NCI-H510A treated with DMSO at 0.1 percent for 48 hours (cell line): ENCODE measurements around the gene PFDN5.

Experiments used
- DNase-seq: peaks from one replicate; lab custom pipeline; 2025; lab: John Stamatoyannopoulos, UW

PFDN5 gene

DNA sequence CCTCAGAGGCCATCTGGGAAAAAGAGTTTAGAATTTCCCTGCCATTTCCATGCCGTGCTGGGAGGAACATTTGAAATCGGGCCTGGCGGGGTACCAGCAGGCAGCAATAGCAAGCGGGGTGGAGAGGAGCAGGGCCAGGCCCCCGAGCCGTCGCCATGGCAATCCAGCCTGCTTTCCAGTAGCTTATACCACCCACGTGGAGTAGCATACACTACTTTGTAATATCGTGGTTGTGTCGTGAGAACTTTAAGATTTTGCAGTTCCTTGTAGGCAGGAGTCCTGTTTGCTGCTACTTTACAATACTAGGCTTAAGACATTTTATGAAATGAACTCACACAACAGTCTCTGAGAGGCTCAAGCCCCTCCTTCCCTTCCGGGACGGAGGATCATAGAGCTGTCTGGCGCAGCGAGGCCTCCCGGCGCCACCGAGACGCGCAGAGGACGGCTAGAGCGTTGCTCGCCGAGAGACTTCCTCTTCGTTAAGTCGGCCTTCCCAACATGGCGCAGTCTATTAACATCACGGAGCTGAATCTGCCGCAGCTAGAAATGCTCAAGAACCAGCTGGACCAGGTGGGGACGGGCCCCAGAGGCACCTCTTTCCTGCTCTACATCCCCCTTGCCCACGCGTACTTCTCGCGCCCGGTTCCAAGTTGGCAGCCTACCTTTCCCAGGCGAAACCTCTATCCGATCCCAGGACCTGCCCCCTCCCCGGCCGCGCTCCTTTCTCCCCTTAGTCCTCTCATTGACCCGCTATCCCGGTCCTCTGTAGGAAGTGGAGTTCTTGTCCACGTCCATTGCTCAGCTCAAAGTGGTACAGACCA, at the start of gene PFDN5:
PFDN5 (plus strand) TSS at position 473 of the 821 bp plus-strand sequence; CDS start at position 499, 26 bp downstream.
- peak; percentile 72 for DNase-seq

DNA sequence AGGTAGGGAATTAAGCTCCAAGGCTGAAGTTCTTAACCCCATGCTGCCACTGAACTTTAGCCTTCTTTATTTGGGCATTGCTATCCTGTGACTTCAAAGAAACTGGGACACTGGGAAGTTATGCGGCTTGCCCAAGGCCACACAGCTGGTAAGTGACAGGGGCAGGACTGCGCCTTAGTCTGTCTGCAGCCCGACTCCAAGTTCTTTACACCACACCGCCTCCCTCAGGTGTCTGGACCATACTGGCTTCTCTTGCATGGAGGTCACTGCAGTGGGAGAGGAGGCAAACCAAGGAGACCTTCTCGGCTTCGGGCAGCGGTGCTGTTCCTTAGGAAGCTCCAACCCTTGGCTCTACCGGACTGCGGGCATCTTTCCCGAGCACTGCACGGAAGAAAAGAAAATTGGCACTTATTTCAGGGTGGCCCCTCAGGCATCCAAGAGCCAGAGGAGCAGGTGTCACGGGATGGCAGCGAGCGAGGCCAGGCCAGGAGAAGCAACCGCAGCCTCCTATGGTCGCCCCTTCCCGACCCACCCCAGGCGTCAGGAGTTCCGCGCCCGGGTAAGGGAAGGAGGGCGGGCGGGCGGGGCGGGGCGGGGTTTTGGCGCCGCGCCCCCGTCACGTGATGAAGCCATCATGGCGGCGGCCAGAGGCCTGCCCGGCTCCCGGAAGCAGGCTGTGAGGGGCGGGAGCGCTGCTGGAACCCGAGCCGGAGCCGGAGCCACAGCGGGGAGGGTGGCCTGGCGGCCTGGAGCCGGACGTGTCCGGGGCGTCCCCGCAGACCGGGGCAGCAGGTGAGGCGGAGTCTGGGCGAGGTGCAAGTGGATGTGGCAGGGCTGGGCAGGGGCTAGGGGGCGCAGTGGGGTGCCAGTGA, 43.6 kb upstream of the PFDN5 start:
- DNase-seq, result peak; percentile 68

DNA sequence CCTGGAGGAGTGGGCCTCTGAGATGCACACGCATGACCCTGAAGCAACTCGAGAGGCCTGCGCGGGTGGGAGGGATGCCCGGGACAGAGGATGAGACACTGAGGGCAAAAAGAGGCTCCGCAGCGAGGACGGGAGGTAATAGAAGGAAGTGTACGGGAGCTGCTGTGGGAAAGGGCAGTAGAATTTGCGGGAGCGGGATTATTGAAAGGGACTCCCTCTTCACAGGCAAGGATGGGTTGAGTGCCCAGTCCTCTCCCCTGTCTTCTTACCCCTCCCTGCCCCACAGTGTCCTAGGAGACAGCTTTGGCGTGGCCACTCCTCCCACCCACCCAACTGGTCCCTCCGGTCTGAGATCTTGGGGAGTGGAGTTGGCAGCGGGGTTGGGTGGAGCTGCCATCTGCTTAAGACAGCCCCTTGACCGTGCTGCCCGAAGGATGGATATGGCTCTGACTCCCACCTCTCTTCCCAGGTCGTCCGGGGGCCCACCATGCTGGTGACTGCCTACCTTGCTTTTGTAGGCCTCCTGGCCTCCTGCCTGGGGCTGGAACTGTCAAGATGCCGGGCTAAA, 42.9 kb upstream of the PFDN5 start:
- DNase-seq, result peak; percentile 40

DNA sequence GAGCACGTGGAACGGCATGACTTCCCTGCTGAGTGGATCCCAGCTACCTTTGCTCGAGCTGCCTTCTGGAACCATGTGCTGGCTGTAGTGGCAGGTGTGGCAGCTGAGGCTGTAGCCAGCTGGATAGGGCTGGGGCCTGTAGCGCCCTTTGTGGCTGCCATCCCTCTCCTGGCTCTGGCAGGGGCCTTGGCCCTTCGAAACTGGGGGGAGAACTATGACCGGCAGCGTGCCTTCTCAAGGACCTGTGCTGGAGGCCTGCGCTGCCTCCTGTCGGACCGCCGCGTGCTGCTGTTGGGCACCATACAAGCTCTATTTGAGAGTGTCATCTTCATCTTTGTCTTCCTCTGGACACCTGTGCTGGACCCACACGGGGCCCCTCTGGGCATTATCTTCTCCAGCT, 42.0 kb upstream of the PFDN5 start:
- DNase-seq, result no peak

DNA sequence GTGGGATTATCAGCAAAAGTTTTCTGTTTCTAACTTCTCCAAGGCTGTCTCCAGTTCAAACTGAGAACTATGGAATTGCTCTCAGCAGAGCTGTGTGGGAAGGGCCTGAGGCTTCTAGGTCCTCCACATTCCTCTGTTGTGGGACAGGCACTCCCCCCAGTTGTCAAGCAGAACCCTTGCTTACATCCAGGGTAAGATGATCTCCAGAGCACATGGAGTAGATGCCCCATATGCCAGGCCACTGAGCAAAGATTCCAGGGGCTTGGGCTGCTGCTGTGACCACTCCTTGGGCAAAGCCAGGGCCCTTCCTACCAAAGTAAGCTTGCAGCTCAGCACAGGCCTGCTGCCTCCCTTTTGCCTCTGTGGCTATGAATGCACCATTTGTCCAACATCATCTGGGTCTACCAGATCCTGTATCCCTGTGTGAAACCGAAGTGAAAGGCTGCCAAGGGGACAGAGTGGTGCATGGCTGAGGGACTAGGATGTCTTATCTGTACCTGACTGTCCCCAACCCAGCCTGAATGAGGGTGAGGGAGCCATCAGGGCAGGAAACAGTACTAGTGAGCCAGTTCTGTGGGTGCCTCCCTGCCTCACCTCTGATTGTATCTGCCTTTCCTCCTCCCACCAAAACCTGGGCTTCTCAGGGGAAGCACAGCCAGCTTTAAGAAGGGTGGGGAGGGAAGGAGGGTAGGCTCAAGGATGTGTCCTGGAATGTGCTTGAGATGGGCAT, 40.4 kb upstream of the PFDN5 start:
- no peak for DNase-seq

DNA sequence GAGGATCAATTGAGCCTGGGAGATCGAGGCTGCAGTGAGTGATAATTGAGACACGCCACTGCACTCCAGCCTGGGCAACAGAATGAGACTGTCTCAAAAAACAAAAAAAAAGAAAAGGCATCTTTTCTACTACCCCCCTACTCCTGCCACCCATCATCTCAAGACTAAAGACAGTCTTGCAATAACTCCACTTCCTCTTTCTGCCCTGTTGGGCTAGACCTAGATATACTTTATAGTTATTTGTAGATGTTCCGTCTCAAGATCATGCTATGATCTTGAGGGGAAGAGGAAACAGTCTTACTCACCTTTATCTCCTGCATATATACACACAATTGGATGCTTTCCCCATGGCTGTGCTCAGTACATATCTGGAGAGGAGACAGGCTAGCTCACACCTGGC, 39.3 kb upstream of the PFDN5 start:
- DNase-seq, result no peak

DNA sequence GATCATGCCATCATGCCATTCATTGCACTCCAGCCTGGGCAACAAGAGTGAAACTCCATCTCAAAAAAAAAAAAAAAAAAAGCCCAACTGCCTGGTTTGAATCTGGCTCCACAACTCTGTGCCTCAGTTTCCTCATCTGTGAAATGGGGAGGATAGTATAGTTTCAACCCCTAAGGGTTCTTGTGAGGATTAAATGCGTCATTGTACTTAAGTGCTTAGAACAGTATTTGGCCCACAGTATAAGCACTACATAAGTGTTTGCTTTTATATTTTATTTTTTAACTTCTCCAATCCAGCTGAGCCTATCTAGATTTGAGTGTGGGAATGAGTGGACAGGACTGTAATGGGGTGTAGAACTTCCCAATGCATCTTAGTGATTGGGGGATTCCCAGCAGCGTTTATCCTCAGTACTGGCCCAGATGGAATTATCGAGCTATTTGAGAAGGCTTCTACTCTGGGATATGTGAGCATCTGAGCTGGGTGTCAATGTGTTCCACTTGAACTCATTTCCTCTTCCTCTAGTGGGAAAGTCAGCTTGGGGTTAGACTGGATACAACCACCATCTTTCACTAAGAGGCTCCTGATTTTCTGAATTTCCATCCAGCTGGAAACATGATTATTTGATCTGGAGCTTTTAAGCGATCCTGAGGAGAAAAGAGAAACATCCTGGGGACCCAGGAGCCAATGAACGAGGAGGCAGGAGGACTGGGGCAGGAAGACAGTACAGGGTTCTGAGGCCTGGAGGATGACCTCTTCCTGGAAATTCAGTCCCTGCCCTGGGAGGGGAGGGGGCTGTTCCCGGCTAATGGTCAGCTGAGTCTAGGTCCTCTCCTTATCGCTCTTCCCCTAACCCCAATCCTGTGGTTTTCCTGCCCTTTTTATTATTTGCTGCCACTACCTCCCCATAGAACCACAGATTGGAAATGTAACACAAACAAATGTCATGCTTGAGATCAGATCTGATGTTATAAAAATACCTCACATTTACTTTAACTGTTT, 36.5 kb upstream of the PFDN5 start:
- no peak for DNase-seq

DNA sequence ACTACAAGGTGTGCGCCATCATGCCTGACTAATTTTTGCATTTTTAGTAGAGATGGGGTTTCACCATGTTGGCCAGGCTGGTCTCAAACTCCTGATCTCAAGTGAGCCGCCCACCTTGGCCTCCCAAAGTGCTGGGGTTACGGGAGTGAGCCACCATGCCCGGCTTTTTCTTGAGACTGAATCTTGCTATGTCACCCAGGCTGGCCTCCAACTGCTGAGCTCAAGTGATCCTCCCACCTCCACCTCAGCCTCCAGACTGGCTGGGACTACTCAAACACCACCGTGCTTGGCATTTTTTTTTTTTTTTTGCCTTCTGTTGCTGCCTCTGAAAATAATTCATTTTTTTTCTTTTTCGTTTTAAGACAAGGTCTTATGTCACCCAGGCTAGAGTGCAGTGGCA, 35.5 kb upstream of the PFDN5 start:
- DNase-seq, result no peak

DNA sequence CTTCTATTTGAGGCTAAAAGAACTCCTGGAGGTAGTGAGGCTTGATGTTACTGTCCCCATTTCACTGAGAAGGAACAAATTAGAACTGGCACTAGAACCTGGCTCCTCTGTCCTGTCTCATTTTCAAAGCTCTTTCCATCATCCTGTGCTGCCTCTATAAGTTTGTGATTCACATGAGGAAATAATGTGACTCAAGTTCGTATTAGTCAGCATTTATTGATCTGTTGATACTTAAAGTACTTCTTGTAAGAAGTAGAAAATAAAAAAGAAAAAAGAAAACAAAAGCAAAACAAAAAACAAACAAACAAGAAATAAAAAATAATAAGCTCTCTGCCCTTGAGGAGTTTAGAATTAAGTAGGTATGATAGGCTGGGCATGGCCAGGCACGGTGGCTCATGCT, 29.6 kb upstream of the PFDN5 start:
- DNase-seq, result no peak

DNA sequence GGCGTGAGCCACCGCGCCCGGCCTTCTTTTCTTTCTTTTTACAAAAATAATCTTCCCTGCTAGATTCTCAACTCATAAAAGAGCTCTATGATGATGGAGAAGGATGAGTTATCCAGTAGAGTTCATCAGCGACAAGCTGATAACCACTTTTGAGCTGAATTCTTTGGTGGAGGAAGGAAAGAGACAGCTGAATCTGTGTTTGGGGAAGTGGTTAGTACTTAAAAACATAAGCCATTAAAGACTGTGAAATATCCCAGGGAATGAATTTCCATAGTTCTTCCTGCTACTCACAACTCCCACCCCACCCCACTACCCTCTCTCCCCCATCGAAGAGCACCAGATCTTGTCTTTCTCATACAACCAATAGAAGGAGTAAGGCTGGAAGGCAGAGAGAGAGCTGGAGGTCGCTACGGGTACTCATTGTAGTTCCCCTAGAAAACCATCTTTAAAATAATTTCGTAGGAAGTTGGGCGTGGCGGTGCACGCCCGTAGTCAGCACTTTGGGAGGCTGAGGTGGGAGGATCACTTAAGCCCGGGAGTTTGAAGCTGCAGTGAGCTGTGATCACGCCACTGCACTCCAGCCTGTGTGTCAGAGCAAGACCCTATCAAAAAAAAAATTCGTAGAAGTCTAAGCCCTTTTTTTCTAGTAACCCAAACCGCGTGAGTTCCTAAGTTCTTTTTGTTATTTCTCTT, 27.9 kb upstream of the PFDN5 start:
- no peak for DNase-seq

DNA sequence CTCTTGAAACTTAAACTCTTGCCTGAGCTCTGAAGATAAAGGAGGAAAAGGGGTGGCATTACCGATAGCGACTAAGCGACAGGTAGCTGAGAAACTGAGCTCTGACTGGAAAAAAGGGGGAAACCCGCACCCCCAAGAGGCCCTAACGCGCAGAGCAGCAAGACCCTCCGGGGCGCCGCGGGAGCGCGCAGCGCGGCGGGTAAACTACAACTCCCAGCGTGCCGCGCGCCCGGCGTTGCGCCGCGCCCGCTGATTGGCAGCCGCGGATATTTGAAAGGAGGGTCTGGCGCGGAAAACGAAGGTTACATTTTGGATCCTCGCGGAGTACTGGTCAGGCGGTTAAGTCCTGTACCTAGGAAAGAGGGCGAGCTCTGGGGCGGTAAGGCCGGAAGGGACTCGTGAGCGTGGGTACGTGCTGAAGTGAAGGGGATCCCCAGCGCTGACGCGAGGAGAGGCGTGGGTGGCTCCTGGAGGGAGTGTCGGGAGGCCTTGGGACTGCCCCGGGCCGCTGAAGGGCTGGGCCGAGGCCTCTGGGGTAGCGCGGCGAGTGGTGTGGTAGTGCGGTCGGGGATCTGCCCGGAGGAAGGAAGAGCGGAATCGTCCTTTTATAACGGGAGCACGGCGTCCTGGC, 27.2 kb upstream of the PFDN5 start, which contains the start of gene ESPL1:
ESPL1 (plus strand) TSS at position 301 of the 631 bp plus-strand sequence. CDS start 468 bp downstream, outside the sequence.
- DNase-seq, result peak; percentile 73

DNA sequence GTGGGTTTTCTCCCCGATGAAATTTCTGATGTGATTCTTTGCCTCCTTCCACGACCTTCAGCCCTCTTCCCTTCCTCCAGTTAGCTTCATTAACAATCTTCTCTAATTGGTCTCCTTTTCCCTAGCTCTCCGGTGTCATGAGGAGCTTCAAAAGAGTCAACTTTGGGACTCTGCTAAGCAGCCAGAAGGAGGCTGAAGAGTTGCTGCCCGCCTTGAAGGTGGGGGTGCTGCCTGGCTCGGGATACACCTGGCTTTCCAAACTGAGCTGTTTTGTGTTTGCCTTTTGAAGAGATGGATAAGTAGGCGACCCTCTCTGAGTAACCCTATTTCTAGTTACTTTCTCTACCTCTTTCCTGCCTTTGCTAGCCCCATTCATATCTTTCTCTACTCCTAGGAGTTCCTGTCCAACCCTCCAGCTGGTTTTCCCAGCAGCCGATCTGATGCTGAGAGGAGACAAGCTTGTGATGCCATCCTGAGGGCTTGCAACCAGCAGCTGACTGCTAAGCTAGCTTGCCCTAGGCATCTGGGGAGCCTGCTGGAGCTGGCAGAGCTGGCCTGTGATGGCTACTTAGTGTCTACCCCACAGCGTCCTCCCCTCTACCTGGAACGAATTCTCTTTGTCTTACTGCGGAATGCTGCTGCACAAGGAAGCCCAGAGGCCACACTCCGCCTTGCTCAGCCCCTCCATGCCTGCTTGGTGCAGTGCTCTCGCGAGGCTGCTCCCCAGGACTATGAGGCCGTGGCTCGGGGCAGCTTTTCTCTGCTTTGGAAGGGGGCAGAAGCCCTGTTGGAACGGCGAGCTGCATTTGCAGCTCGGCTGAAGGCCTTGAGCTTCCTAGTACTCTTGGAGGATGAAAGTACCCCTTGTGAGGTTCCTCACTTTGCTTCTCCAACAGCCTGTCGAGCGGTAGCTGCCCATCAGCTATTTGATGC, 26.4 kb upstream of the PFDN5 start:
- DNase-seq, result no peak

DNA sequence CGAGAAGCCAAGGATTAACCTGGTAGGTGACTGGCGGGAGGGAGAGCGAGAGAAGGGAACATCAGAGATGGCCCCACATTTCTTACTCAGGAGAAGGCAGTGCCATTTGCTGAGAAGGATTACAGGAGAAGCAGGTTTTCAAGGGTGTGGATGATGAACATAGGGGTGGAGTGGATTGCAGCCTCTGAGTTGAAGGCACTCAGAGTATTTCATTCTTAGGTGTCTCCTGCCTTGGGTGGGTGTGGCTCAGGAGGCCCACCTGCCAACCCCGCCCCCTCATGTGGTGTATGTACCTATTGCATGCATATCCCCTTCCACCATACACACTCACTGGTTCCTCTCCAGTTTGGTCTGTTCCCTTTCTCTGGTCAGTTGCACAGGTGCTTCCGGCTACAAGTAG, 20.9 kb upstream of the PFDN5 start:
- DNase-seq, result no peak

DNA sequence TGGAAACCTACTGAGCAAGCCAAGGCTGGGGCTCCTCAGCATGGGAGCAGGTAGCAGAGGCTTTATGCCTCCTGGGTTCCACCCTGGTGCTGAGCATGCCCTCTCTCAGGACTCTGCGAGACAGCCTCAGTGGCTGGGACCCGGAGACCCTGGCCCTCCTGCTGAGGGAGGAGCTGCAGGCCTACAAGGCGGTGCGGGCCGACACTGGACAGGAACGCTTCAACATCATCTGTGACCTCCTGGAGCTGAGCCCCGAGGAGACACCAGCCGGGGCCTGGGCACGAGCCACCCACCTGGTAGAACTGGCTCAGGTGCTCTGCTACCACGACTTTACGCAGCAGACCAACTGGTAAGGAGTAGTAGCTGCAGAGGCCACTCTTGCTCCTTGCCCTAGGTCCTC, 18.8 kb upstream of the PFDN5 start:
- no peak for DNase-seq

DNA sequence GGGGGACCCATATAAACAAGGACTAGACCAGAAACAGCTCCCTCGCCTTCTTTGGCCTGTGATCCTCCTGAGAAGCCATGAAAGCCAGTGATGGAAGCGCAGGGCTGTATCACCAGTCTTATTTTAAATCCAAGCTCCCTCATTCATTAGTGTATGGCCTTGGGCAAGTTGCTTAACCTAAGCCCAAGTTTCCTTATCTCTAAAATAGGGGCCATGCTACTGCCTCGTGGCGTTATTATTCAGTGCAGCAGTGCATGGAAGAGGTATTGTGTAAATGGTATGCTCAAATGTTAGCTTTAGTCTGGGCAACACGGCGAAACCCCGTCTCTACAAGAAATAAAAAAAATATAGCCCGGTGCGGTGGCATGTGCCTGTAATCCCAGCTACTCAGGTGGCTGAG, 17.4 kb upstream of the PFDN5 start:
- DNase-seq, result no peak

DNA sequence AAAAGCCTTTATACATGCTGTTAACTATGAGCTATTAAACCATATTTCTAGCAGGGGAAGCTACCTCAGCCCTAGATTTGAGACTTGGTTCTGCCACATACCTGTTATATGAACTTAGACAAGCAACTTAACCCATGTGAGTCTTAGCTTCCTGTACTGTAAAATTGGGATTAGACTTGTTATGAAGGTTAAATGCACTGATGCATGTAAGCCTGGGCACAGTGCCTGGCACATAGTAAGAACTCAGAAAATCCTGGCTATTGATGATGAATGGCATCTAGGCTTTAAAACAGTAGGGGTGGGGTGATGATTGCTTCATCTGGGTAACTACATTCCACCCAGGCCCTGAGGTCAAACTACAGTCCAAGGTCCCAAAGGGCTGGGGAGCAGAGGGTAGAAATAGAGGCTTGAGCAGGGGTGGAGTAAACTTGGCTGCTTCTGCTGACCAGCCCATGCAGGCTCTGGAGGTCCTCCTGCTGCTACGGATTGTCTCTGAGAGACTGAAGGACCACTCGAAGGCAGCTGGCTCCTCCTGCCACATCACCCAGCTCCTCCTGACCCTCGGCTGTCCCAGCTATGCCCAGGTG, 16.0 kb upstream of the PFDN5 start:
- no peak for DNase-seq

DNA sequence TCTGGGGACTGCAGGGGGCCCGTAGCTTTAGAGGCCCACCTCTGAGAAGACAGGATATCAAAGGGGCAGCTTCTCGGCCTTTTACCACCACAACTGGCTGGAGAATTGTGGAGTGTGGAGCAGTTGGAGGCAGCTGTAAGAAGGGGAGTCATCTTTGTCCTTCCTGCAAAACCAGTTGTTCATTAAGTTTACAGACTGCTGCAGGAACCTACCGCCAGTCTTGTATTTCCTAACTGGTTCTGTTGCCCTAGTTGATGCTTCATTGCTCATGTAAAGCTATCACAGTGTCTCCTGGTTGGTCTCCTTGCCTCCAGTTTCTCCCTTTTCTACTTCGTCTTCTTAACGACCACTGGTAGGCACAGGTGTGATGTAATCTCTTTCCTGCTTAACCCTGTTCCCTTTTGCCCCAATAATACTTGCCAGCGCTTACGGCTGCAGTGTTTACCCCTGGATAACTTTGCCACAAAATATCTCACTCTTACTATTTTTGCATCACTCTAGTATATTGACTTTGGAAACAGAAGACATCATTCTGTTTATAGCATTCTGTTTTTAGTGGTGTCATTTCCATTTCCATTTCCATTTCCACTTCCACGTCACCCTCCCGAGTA, 15.3 kb upstream of the PFDN5 start:
- no peak for DNase-seq

DNA sequence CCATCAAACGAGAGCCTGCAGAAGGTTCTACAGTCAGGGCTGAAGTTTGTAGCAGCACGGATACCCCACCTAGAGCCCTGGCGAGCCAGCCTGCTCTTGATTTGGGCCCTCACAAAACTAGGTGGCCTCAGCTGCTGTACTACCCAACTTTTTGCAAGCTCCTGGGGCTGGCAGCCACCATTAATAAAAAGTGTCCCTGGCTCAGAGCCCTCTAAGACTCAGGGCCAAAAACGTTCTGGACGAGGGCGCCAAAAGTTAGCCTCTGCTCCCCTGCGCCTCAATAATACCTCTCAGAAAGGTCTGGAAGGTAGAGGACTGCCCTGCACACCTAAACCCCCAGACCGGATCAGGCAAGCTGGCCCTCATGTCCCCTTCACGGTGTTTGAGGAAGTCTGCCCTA, 8.9 kb upstream of the PFDN5 start:
- DNase-seq, result no peak
